K562 (cell line): ENCODE results near the gene TMEM187. TPM values are rescaled to one million over a fixed set of nuclear protein-coding genes. Genes with fewer than 3 reads are reported as not detected.

Experiments used
- ATAC-seq: fragments of 200-7000 bp; cut with Tn5 transposase; 3 replicates; pipeline ENCODE4 v1.9.1; 2020; ENCODE audit warnings: moderate library complexity
- BruUV-seq: library from RNA; stranded (reverse); fragments of 400-500 nt; replicated peaks from 2 replicates; lab custom pipeline; 2021; lab: Mats Ljungman, UMichigan
- CTCF ChIA-PET: fragments of 300-600 bp; formaldehyde crosslinking; extraction: SDS; loops from one replicate; lab custom pipeline; 2021; ENCODE audit warnings: low intra/inter-chr PET ratio; lab: Yijun Ruan, JAX
- POLR2A ChIA-PET: fragments of 300-600, 350-650 bp; sonication (Branson Sonifier 250); formaldehyde crosslinking; extraction: SDS; loops from one replicate; lab custom pipeline; 2021; ENCODE audit warnings: antibody characterized with exemption, inconsistent platforms; lab: Yijun Ruan, JAX
- DNase-seq, 4 experiments: peaks; one replicate each; pipeline versions ENCODE4 v3.0.0 to v3.0.0-alpha.2; 2011 to 2018; ENCODE audit warnings: low spot score in 3 of 4, mixed read lengths in 3 of 4; ENCODE audit errors: extremely low read depth in 1 of 4
- FAIRE-seq: peaks from 2 replicates; lab custom pipeline; 2011; peaks lifted over from hg19 to GRCh38; lab: Jason Lieb, UNC
- H2AFZ ChIP-seq: 2 replicates; pipeline ENCODE4 v1.6.0; 2011; ENCODE audit warnings: low read depth, low read length, control low read depth, inconsistent platforms
- H3K27ac ChIP-seq: fragments of 200-600 bp; 3 replicates; pipeline ENCODE4 v1.8.0; 2011; ENCODE audit warnings: low read depth, mild to moderate bottlenecking, control low read depth, inconsistent platforms, low read length, moderate library complexity, mixed read lengths; ENCODE audit errors: extremely low read depth
- H3K27me3 ChIP-seq, 2 experiments: fragments of 300-600 bp in 1 of 2; 2 replicates in 1 of 2; 3 replicates in 1 of 2; pipeline versions ENCODE4 v1.6.0 to v1.8.0; 2011; ENCODE audit warnings: inconsistent platforms in 2 of 2, low read length in 2 of 2, mild to moderate bottlenecking in 1 of 2, mixed read lengths in 1 of 2, moderate library complexity in 1 of 2; ENCODE audit not compliant: control insufficient read depth in 2 of 2, insufficient read depth in 2 of 2
- H3K36me3 ChIP-seq: fragments of 300-600 bp; 3 replicates; pipeline ENCODE4 v1.8.0; 2011; ENCODE audit warnings: mild to moderate bottlenecking, low read length, inconsistent platforms; ENCODE audit not compliant: control insufficient read depth, insufficient read depth
- H3K4me1 ChIP-seq, 2 experiments: fragments of 200-600 bp in 1 of 2; replicated peaks in 1 of 2; 2 replicates in 1 of 2; 3 replicates in 1 of 2; pipeline versions ENCODE4 v1.5.1 to v1.8.0; 2011; ENCODE audit warnings: inconsistent platforms in 2 of 2, low read length in 2 of 2, mild to moderate bottlenecking in 1 of 2, mixed read lengths in 1 of 2, moderate library complexity in 1 of 2; ENCODE audit not compliant: control insufficient read depth in 2 of 2, insufficient read depth in 2 of 2
- H3K4me2 ChIP-seq: 2 replicates; pipeline ENCODE4 v1.6.1; 2011; ENCODE audit warnings: low read length, control low read depth, inconsistent platforms, mixed read lengths; ENCODE audit not compliant: insufficient read depth
- H3K4me3 ChIP-seq: fragments of 200-600 bp; sonication (generic), shearing (Covaris generic); 2 replicates; pipeline ENCODE4 v1.5.1; 2016; ENCODE audit warnings: control low read depth, inconsistent platforms
- H3K79me2 ChIP-seq: fragments of 200-600 bp; 3 replicates; pipeline ENCODE4 v1.8.0; 2011; ENCODE audit warnings: low read length, inconsistent platforms; ENCODE audit not compliant: control insufficient read depth, insufficient read depth
- H3K9ac ChIP-seq, 2 experiments: 2 replicates each; pipeline versions ENCODE4 v1.6.0 to v1.6.1; 2011; ENCODE audit warnings: low read depth in 2 of 2, low read length in 2 of 2, control low read depth in 1 of 2, inconsistent platforms in 1 of 2, mild to moderate bottlenecking in 1 of 2, mixed read lengths in 1 of 2; ENCODE audit not compliant: insufficient read depth in 1 of 2
- H3K9me1 ChIP-seq: one replicate; pipeline ENCODE4 v1.6.0; 2011; ENCODE audit warnings: inconsistent platforms, mild to moderate bottlenecking, low read length, moderate library complexity; ENCODE audit not compliant: control insufficient read depth, insufficient read depth
- H3K9me3 ChIP-seq: replicated peaks from 2 replicates; pipeline ENCODE4 v1.5.1; 2011; ENCODE audit warnings: low read depth, low read length, inconsistent platforms; ENCODE audit not compliant: control insufficient read depth, insufficient read depth
- H4K20me1 ChIP-seq: replicated peaks from 2 replicates; pipeline ENCODE4 v1.6.1; 2011; ENCODE audit warnings: low read length, inconsistent platforms, mixed read lengths; ENCODE audit not compliant: control insufficient read depth, insufficient read depth
- EGR1 ChIP-seq: fragments of 450-650 bp; conservative IDR thresholded peaks from 2 replicates; pipeline ENCODE4 v1.6.1; 2017; ENCODE audit warnings: mild to moderate bottlenecking
- ETV6 ChIP-seq, 3 experiments: fragments of 150-350 bp in 1 of 3; sonication (generic) in 1 of 3; formaldehyde crosslinking in 1 of 3; IDR thresholded peaks; 2 replicates each; pipeline versions ENCODE4 v1.6.1 to v1.8.0; 2014 to 2022; ENCODE audit warnings: borderline replicate concordance in 2 of 3, low read depth in 2 of 3, antibody characterized with exemption in 1 of 3, low read length in 1 of 3, mild to moderate bottlenecking in 1 of 3, missing genetic modification reagents in 1 of 3
- ZNF197 ChIP-seq: fragments of 200-800 bp; sonication (Bioruptor generic); IDR thresholded peaks from 2 replicates; pipeline ENCODE4 v1.6.1; 2016; ENCODE audit warnings: low read depth, missing genetic modification characterization, missing compliant biosample characterization
- WGBS: fragments of 100-300 bp; shearing (Covaris generic); methylation state at CpG from one replicate; pipeline ENCODE4 v1.1.6; 2016; ENCODE audit warnings: low coverage, mixed read lengths; ENCODE audit not compliant: insufficient coverage; ENCODE audit errors: missing lambda C conversion rate; 5-methylcytosine and 5-hydroxymethylcytosine counted together
- in situ Hi-C: fragments of 300-500 bp; cut with MboI; formaldehyde crosslinking; loops from 4 replicates; pipeline ENCODE4 v1.15.0; 2018; ENCODE audit warnings: inconsistent platforms, mixed read lengths
- intact Hi-C: fragments of 100-400 bp; cut with micrococcal nuclease; formaldehyde crosslinking; loops from 2 replicates; pipeline ENCODE4 v1.14.2; 2022
- polyA plus RNA-seq, 8 experiments: library from polyadenylated mRNA; depleted of rRNA in 4 of 8; stranded (reverse) in 5 of 8; unstranded in 3 of 8; fragments of >200 nt; fragmentation: Nextera tagmentation in 2 of 8; fragmentation: Illumina TruSeq in 1 of 8; extraction: Ambion mirVana in 2 of 8; extraction: Trizol in 1 of 8; gene quantifications; 2 replicates each; pipeline versions ENCODE4 v1.2.1 to v1.2.3, GENCODE V29; 2011 to 2014; ENCODE audit warnings: inconsistent platforms in 1 of 8, missing spikeins in 1 of 8
- total RNA-seq, 7 experiments: library from RNA; depleted of rRNA in 6 of 7; stranded (reverse); fragments of >200 nt in 6 of 7; fragmentation: Illumina TruSeq in 2 of 7; extraction: Trizol in 2 of 7; gene quantifications; 2 replicates each; pipeline versions ENCODE4 v1.2.1 to v1.2.3, GENCODE V29; 2011 to 2021; ENCODE audit warnings: low replicate concordance in 1 of 7
- TF ChIP-seq, protein P1 (sequence below): fragments of 450-650 bp; IDR thresholded peaks from 2 replicates; pipeline ENCODE4 v1.6.1; 2016; ENCODE audit warnings: mild to moderate bottlenecking, moderate library complexity
- TF ChIP-seq, protein P2 (sequence below): fragments of 450-650 bp; IDR thresholded peaks from 2 replicates; pipeline ENCODE4 v1.6.1; 2016; ENCODE audit warnings: antibody characterized with exemption
- TF ChIP-seq, protein P3 (sequence below): sonication (generic); formaldehyde crosslinking; IDR thresholded peaks from 2 replicates; pipeline ENCODE4 v1.9.0; 2022; ENCODE audit warnings: mild to moderate bottlenecking, missing genetic modification reagents

TMEM187 gene
- total and polyA plus RNA-seq, 9 of the 15 experiments (the other 6 are each of a cell fraction or from before 2014, with no cell fraction given), result 0.13 to 6.4 (median 1.6) TPM

DNA sequence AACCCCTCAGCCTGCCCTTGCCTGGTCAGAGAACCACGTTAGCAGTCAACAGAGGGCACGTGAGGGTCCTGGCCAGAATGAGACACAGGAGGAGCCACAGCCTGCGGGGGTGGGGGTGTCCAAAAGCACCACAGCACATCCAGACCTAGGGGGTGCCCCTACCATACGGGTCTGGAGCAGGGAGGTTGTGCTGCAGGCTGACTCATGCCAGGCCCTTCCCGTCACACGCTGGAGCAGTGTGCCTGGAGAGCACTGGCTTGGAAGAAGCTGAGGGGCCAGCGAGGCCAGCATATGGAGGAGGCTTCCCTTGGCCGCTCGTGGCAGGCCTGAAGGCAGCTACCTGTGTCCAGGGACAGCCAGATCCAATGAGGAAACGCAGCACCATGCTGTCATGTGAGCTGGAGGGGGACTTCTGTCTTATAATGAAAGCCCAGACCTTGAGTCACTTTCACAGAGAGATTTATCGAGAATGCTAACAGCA, 48.6 kb downstream of the TMEM187 start:
- ATAC-seq (peak; percentile 8), FAIRE-seq (peak; percentile 69), DNase-seq (peak in 3 of 4 experiments; percentile 25 to 35 (median 27))
- ChIA-PET POLR2A (interaction anchor here (1.0 to 1.9 kb wide), 5 partner anchors 8 to 123 kb away, joined by 3 to 6 read pairs (median 4); no protein-coding TSS in a partner anchor), CTCF (no interaction called here)
- intact Hi-C loops, result loop anchor here (2.0 to 5.0 kb wide), 2 partner anchors 50 to 71 kb away; partner anchors contain the start of gene HCFC1
- Histone ChIP-seq H3K9me1 (no peaks in the 10 kb centered on the region), H2AFZ (no peak overlapping the region), H3K4me3 (0 out of 2 replicates have a peak overlapping the region, but pooled peaks have one; percentile 81), H3K27me3 (no peaks in the 10 kb centered on the region), H3K36me3 (peaks cover 38% of the 10 kb centered on the region), H3K27ac (peak overlapping the region; percentile 92; the same call in 2 of the 3 replicates), H3K4me1 (peaks cover 21 to 75% of the 10 kb centered on the region in 2 experiments), H3K9ac (peak overlapping the region; percentile 95 to 99), H3K4me2 (peak overlapping the region; percentile 76), H4K20me1 (no peaks in the 10 kb centered on the region), H3K9me3 (no peaks in the 10 kb centered on the region), H3K79me2 (peaks cover 55% of the 10 kb centered on the region)
- in situ Hi-C loops, result no loop called here
- WGBS, result 44% methylated on average over 9 of the region's 11 CpGs
- no TSS peak for BruUV-seq
- TF ChIP-seq ETV6 (IDR thresholded peaks at IDR 0.05; ENCODE audit: borderline replicate concordance in 1 of 2, low read depth in 2 of 2, low read length in 1 of 2) (no peak), ETV6 (CRISPR knock-in tag; IDR thresholded peaks at IDR 0.05; ENCODE audit: borderline replicate concordance) (no peak), EGR1 (peak; percentile 40; the same call in 1 of the 2 replicates), ZNF197 (CRISPR knock-in tag) (no peak)
- TF ChIP-seq, protein P1, sequence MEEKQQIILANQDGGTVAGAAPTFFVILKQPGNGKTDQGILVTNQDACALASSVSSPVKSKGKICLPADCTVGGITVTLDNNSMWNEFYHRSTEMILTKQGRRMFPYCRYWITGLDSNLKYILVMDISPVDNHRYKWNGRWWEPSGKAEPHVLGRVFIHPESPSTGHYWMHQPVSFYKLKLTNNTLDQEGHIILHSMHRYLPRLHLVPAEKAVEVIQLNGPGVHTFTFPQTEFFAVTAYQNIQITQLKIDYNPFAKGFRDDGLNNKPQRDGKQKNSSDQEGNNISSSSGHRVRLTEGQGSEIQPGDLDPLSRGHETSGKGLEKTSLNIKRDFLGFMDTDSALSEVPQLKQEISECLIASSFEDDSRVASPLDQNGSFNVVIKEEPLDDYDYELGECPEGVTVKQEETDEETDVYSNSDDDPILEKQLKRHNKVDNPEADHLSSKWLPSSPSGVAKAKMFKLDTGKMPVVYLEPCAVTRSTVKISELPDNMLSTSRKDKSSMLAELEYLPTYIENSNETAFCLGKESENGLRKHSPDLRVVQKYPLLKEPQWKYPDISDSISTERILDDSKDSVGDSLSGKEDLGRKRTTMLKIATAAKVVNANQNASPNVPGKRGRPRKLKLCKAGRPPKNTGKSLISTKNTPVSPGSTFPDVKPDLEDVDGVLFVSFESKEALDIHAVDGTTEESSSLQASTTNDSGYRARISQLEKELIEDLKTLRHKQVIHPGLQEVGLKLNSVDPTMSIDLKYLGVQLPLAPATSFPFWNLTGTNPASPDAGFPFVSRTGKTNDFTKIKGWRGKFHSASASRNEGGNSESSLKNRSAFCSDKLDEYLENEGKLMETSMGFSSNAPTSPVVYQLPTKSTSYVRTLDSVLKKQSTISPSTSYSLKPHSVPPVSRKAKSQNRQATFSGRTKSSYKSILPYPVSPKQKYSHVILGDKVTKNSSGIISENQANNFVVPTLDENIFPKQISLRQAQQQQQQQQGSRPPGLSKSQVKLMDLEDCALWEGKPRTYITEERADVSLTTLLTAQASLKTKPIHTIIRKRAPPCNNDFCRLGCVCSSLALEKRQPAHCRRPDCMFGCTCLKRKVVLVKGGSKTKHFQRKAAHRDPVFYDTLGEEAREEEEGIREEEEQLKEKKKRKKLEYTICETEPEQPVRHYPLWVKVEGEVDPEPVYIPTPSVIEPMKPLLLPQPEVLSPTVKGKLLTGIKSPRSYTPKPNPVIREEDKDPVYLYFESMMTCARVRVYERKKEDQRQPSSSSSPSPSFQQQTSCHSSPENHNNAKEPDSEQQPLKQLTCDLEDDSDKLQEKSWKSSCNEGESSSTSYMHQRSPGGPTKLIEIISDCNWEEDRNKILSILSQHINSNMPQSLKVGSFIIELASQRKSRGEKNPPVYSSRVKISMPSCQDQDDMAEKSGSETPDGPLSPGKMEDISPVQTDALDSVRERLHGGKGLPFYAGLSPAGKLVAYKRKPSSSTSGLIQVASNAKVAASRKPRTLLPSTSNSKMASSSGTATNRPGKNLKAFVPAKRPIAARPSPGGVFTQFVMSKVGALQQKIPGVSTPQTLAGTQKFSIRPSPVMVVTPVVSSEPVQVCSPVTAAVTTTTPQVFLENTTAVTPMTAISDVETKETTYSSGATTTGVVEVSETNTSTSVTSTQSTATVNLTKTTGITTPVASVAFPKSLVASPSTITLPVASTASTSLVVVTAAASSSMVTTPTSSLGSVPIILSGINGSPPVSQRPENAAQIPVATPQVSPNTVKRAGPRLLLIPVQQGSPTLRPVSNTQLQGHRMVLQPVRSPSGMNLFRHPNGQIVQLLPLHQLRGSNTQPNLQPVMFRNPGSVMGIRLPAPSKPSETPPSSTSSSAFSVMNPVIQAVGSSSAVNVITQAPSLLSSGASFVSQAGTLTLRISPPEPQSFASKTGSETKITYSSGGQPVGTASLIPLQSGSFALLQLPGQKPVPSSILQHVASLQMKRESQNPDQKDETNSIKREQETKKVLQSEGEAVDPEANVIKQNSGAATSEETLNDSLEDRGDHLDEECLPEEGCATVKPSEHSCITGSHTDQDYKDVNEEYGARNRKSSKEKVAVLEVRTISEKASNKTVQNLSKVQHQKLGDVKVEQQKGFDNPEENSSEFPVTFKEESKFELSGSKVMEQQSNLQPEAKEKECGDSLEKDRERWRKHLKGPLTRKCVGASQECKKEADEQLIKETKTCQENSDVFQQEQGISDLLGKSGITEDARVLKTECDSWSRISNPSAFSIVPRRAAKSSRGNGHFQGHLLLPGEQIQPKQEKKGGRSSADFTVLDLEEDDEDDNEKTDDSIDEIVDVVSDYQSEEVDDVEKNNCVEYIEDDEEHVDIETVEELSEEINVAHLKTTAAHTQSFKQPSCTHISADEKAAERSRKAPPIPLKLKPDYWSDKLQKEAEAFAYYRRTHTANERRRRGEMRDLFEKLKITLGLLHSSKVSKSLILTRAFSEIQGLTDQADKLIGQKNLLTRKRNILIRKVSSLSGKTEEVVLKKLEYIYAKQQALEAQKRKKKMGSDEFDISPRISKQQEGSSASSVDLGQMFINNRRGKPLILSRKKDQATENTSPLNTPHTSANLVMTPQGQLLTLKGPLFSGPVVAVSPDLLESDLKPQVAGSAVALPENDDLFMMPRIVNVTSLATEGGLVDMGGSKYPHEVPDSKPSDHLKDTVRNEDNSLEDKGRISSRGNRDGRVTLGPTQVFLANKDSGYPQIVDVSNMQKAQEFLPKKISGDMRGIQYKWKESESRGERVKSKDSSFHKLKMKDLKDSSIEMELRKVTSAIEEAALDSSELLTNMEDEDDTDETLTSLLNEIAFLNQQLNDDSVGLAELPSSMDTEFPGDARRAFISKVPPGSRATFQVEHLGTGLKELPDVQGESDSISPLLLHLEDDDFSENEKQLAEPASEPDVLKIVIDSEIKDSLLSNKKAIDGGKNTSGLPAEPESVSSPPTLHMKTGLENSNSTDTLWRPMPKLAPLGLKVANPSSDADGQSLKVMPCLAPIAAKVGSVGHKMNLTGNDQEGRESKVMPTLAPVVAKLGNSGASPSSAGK, result peak; percentile 43; the same call in 1 of the 2 replicates
- TF ChIP-seq, protein P2, sequence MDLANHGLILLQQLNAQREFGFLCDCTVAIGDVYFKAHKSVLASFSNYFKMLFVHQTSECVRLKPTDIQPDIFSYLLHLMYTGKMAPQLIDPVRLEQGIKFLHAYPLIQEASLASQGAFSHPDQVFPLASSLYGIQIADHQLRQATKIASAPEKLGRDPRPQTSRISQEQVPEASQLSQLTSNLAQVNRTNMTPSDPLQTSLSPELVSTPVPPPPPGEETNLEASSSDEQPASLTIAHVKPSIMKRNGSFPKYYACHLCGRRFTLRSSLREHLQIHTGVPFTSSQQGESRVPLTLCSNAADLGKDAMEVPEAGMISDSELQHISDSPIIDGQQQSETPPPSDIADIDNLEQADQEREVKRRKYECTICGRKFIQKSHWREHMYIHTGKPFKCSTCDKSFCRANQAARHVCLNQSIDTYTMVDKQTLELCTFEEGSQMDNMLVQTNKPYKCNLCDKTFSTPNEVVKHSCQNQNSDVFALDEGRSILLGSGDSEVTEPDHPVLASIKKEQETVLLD, result no peak
- TF ChIP-seq, protein P3, sequence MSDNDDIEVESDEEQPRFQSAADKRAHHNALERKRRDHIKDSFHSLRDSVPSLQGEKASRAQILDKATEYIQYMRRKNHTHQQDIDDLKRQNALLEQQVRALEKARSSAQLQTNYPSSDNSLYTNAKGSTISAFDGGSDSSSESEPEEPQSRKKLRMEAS, result 0 out of 2 replicates have a peak, but pooled peaks have one; percentile 22
